Left lobe of liver (tissue), 2 donors: ENCODE measurements around the gene GOLGA7B. TPM values are rescaled to one million over a fixed set of nuclear protein-coding genes. Genes with fewer than 3 reads are reported as not detected.

Experiments used
- ATAC-seq: fragments of 200-7000 bp; cut with Tn5 transposase; one replicate; pipeline ENCODE4 v1.9.1; 2020; ENCODE audit warnings: mild to moderate bottlenecking, moderate library complexity
- DNase-seq: peaks from one replicate; pipeline ENCODE4 v3.0.0-alpha.2; 2020; ENCODE audit warnings: low spot score
- total RNA-seq: library from RNA; stranded (reverse); gene quantifications from one replicate; pipeline ENCODE4 v1.2.1, GENCODE V29; 2021
- donor health status: DM: no; HTN: no; CAD: no; lungs with moderate emphysema.
- donor health status: DM: no; HTN: yes; CAD: no.

Gene GOLGA7B
- total RNA-seq: 0.53 TPM

DNA sequence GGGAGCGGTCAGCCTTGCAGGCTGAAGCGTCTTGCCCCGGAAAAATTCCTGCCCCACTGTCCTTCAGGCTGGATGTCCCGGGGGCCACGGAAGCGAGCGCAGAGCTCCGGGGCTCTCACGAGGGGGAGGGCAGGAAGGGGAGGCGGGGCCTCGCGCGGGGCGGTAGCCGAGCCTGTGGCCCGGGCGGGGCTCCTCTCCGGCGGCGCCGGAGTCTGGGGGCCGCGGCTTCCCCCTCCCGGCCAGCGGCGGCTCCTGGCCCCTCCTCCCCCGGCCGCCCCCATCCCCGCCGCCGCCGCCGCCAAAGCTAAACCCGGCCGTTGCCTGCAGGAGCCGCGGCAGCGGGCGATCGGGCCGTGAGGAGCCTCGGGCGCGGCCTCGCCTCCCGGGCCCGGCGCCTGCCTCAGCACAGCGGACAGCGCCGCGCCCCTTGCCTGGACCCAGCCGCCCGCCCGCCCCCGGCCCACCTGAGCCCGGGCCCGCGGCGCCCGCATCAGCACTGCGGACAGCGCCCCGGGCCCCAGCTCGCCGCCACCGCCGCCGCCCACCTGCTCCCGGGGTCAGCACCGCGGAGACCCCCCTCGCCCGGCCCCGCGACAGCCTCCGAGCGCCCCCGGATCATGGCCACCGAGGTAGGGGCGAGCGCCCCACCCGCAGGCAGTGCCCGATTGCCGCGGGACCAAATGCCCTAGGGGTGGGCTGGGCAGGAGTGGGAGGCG, at the start of gene GOLGA7B:
Gene GOLGA7B (plus strand): TSS at position 157 of the 716 bp plus-strand sequence. CDS start 461 bp downstream, at position 618.
- ATAC-seq (peak; percentile 83), DNase-seq (no peak)

DNA sequence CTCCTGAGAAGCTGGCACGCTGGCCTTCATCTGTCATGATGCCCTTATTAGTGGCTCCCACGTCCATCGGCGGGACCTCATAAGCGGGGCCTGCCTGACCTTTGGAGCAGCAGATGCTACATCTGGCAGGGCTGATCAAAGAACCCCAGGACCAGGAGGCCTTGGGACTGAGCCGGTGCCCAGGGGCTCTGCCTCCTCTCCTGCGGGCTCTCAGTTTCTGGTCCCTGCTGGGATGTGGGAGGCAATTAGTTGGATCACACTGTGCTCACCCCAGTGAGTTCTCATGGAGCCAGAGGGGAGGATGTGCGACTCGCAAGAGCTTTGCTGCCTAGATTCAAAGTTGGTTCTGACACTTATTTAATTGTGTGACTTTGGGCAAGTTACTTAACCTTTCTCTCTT, 49.2 kb upstream of the GOLGA7B start:
- DNase-seq (no peak), ATAC-seq (no peak)

DNA sequence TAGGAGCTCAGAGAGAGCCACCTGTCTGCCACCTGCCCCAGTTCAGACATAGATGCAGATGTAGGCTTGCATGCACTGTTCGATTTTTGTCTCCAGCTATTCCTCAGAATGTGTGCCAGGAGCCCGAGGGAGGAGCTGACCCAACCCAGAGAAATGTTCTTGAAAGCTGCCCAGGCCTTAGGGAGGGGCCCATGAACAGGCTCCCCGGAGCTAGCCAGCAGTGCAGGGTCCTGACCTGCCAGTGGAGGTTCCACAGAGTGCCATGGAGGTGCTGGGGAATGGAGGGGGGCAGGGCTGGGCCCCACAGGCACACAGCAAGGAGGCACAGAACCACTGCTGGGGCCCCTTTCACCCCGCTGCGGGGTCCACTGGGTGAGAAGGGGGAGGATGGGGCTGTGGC, 48.2 kb upstream of the GOLGA7B start:
- no peak for DNase-seq
- ATAC-seq: no peak

DNA sequence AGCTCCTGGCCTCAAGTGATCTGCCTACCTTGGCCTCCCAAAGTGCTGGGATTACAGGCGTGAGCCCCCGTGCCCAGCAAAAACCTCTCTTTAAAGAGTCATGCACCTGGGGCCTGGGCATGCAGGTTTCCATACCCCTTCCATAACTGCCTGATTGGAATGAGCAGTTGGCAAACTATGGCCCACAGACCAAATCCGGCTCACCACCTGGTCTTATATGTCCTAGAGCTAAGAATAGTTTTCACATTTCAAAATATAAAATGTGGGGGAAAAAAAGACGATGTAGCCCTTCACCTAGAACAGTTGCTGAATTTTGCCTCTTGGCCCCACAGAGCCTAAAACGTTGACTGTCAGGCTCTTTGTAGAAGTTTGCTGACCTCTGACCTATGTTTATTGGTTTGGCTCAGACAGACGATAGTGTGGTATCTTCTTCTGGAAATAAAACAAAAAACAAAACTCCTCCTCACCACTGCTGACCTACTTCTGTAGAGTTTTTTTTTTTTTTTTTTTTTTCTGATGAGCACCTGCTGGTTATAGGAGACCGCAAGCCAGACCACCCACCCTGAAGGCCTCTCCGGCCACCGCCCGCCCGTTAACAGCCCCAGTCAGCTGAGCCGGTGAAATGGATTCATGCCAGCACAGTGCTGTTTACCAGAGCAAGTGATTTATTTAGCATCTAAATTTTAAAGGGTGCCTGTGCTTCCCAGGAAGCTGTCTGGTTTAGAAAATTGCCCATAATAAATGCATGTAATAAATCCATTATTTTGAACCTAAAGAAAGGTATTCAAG, 44.4 kb upstream of the GOLGA7B start:
- no peak for DNase-seq
- ATAC-seq: no peak

DNA sequence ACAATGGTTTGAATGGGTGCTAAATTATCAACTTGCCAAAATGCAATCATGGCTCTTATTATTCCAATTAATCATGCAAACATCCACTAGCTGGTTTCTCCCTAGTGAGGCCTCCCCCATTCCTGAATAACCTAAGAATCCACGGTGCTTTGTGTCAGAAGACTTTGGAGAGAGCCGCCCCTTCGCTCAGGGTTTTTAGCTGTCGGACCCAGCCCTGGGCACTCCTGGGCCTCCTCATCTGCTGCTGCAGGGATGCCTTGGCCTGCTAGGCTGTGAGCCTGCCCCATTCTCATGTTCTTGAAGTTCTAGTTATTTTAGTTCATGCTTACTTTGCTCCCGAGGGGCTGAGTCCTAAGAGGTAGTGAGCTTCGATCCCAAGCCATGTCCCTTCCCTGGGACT, 43.7 kb upstream of the GOLGA7B start:
- ATAC-seq (no peak), DNase-seq (no peak)

DNA sequence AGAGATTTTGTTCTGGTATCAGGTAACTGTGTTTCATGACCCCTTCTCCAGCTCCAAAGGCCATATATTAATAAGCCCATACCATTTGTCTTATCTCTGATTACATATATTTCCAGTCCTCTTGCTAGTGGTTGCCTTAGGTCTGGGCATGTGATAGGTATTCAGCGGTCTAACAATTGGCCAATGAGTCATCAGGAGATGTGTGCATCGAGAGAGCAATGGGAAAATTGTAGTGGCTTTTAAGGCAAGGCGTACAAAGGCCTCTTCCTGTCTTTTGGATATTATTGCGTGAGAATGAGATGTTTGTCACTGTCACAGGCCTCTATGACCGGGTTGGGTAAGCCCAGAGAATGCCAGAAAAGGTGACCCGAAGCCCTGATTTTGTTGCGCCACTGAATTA, 39.2 kb upstream of the GOLGA7B start:
- no peak for DNase-seq
- no peak for ATAC-seq

DNA sequence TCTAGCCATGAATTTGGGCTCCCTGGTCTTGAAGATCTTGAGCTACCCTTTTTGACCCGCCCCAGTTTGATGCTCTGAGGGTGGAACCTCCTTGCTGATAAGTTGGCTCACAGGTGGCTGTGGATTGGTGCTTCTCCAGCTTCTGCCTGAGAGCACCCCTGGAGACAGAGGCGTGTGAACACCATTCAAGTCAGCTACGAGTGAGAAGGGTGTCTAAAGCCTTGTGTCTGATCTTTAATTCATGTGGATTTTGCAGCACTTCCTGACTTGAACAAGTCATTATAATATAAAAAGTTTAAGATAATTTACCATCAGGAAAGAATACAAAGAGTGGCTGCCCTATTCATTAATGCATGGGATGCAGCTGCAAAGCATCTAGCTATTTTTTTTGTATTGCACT, 37.7 kb upstream of the GOLGA7B start:
- ATAC-seq (no peak), DNase-seq (no peak)

DNA sequence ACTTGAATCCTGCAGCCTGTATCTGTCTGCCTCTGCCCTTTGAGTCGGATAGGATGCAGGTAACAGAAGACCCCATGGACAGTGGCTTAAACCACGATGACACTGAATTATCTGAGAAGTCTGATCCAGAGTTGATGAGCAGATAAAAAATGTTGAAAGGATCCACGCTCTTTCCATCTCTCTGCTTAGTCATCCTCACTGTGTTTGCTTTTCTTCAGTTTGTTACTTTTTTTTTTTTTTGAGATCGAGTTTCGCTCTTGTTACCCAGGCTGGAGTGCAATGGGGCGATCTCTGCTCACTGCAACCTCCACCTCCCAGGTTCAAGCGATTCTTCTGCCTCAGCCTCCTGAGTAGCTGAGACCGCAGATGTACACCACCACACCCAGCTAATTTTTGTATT, 36.9 kb upstream of the GOLGA7B start:
- ATAC-seq (no peak), DNase-seq (no peak)

DNA sequence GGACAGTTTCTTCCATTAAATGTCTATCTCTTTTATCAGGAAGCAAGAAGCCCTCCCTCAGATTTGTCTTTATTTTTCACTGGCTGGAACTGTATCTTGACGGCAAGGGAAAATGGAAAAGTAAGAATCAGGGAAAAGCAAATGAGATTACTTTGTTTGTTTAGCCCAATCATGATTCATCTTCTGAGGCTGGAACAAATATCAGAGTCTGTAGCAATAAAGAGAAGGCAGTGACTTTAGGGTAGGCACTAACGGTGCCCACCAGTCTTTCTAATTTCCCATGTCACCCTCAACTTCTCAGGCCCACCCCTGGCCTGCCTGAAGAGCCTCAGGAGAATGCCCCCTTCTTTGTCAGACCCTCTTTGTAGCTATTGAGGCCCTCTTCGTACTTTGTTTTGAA, 36.3 kb upstream of the GOLGA7B start:
- ATAC-seq (no peak), DNase-seq (no peak)

DNA sequence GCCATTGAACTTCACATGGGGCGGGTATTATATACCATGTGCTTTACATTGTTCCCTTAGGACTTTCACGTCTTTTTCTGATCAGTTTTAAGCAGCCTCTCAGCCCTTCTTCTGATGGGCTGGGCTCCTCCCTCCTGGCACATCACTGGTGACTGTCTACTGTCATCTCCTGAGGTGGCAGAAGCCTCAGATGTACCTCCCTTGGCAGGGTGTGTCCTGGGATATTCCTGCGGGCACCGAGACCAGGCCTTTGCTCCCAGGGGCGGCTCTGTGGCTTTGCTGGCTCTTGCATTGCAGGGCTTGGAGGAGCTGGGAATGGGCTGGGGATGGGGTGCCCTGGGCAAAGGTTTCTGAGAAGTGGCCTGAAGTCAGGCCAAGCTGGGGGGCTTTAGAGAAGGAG, 34.6 kb upstream of the GOLGA7B start:
- ATAC-seq: no peak
- DNase-seq: no peak

DNA sequence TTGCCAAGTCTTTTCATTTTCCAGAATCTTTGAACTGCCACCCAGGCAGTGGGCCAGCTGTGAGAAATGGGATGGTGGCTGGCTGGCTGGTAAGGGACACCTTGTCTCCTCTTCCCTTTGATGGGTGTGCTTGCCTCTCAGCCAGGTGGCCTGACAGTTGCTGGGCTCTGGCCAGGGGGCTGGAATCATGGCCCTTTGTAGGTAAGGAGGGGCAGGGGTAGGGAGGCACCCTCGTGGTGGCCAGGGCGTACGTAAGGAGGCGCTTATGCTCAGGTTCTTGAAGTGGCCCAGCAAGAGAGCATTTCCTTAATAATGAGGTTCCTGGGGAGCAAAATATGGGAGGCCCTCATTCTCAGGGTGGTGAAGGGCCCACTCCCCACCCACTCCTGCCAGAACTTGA, 33.0 kb upstream of the GOLGA7B start:
- ATAC-seq: no peak
- no peak for DNase-seq

DNA sequence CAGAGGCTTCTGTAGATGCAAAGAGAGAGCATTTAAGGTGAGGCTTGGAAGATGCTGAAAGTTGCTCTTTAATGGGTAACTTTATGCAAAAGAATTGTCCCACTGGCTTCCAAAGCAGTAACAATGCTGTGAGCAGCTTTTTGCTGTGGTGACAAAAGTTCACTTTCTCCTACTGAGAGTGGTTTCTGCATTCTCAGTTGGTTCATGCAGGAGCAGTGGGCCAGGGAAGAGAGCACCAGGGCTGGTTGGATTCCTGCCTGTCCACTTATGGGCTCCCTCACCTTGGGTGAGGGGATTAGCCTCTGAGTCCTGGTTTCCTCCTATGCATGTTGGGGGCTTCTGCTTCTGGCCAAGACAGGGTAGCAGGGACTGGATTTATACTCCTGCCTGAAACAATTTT, 31.1 kb upstream of the GOLGA7B start:
- ATAC-seq (no peak), DNase-seq (no peak)

DNA sequence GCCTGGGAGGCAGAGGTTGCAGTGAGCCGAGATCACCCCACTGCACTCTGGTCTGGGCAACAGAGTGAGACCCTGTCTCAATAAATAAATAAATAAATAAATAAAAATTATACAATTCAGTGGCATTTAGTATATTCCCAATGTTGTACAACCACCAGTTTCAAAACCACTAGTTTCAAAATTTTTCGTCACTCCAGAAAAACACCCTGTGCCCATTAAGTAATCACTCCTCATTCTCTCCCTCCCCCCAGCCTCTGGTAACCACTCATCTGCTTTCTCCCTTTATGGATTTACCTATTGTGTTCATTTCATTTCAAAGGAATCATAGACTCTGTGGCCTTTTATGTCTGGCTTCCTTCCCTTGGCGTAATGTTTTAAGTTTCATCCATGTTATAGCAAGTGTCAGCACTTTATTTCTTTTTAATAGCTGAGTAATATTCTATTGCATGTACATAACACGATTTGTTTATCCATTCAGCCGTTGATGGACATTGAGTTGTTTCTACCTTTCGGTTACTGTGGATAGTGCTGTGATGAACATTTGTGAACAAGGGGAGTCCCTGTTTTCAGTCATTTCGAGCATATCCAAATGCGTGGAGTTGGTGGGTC, 29.4 kb upstream of the GOLGA7B start:
- no peak for DNase-seq
- ATAC-seq: no peak

DNA sequence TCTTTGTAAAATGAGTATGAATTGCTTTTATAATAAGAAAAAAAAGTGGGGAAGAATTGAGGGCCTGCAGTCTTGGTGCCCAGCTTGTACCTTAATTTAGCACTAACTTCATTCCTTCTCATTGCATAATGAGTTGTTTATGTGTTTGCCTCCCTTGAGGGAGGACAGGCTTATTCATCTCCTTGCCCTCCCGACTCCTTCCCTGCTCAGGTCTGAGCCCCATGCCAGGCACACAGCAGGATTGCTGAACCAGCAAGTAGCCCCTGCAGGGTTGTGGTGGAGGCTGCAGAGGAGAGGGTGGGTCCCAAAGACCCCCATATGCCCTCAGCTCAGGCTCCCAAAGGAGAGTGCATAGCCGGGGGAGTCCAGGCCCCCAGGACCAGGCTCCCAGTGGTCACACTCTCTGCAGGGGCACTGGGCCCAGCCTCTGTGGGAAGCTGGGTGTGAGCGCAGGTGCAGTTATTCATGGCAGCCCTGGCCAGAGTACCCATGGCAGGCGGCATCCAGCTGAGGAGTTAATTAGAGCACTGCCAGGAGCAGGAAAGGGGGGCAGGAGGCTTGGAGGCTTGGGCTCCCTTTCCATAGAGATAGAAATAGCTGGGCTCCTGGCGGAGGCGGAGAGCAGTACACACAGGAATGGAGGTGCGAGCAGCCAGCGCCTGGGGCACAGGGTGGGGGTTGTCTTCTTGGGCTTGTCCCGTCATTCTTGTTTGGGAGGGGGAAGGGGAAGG, 28.2 kb upstream of the GOLGA7B start:
- no peak for ATAC-seq
- no peak for DNase-seq

DNA sequence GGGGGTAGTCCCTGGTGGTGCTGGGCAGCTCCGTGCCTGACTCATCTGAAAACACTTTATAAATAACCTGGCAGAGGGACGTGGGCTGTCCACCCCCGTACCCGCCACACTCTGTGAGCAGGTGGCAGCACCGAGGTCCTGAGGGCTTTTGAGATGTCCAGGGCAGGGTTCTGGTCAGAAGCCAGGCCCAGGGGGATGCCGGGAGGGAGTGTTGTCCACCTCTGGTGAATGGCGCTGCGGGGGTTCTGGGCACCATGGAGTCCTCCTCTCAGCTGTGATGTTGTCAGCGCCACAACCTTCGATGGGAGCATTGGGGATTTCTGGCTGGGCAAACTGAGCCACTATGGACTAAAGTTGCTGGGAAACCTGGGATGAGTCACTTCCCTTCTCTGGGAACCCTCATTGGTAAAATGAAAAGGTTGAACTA, 27.4 kb upstream of the GOLGA7B start:
- no peak for ATAC-seq
- DNase-seq: no peak

DNA sequence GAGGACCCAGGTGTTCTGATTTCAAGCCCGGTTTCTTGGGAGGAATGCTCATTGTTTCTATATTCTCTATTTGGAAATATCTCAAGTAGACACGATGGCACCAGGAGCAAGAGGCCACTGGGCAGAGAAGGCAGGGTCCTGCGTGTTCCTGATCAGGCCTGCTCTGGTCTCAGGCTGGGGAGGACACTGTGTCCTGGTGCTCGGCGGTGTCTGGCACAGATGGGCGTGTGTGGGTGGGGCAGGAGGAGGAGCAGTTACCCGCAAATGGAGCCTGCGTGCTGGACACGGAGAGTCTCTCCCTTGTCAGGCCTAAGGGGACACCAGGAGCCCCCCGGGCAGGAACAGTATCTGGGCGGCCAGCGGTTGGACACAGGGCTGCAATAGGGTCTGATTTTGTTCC, 25.9 kb upstream of the GOLGA7B start:
- DNase-seq (no peak), ATAC-seq (no peak)

DNA sequence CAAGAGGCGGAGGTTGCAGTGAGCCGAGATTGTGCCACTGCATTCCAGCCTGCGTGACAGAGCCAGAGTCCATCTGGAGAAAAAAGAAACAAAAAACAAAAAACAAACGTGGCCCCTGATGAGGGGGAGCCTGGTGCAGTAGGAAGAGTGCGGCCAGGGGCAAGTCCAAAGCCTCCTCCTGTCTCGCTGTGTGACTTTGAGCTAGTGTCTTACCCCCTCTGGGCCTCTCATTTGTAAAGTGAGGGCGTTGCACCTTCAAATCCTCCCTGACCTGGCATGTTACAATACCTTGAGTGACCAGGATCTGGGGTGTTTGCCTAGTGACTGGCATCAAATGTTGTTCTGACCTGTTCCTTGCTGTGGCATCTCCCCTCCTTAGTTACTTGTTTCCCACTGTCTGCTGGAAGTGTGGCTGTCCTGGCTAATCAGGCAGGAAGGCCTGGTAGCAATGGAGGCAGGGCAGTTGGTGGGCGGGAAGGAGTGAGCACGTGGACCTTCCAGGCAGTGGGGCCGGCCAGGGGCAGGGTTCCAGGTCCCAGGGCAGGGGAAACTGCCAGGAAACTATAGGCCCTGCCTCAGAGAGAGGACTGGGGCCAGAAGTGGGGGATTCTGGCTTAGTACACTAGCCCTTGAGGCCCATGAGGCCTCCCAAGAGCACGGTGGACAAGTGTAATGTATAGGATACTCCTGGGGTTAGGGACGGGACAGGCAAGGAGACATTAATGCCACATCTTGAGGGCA, 24.5 kb upstream of the GOLGA7B start:
- DNase-seq (no peak), ATAC-seq (no peak)

DNA sequence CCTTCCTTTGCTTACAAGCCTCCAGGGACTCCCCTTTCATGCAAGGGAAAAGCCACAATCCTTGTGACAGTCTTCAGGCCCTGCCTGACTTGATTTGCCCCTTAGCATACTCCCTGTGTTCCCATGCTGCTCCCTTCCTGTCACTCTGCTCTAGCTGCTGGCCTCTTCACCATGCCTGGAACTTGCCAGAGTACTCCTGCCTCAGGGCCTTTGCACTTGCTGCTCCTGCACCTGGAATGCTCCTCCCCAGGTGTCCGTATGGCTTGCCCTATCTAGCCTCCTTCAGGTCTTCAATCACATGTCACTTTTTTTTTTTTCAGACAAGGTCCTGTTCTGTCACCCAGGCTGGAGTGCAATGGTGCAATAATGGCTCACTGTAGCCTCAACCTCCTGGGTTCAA, 22.8 kb upstream of the GOLGA7B start:
- DNase-seq (no peak), ATAC-seq (no peak)

DNA sequence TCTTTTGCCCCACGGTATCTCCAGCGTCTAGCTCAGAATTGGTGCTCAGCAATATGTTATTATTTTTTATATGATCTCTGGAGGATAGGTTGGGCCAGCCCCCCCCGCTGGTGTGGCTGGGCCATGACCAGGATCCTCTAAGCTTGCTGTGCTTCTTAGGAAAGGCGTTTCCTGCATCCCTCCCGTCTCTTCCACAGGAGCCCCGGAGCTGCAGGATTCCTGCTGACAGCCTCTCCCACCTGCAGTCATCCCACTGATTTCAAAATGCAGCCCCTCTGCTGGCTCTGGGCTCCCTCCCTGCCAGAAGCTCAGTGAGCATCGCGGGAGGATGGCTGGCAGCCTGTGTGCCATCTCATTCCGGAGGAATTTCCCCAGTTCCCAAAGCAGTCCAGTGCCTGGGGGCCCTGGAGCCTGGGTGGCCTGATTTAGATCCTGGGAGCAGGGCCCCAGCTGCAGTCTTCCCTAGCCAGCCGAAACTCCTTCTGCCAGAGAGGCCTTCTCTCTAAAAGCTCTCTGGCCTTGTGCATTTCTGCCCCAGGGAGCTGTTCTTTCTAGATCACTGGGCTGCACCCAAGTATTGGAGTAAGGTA, 21.8 kb upstream of the GOLGA7B start:
- DNase-seq (no peak), ATAC-seq (no peak)

DNA sequence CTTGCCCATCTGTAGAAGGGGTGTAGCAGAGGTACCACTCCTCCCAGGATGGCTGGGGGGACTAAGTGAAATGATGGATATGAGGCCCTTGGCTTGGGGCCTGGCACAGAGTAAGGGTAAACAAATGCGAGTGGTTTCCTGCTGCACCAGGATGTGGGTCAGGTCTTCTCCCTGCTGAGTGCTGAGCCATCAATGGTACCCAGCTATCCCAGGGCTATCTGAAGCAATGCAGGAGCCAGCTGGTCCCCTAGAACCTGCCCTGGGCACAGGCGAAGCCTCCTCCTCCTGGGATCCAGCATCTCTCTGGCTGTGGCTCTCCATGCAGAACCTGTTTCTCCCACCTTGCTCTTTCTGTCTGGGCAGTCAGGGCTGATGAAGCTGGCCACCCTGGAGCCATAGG, 20.9 kb upstream of the GOLGA7B start:
- ATAC-seq: no peak

More for the DNA sequence above, 20.9 kb upstream of the GOLGA7B start:
- no peak for DNase-seq
